ENCODE results near the gene RALGPS1. TPM values are rescaled to one million over a fixed set of nuclear protein-coding genes. Genes with fewer than 3 reads are reported as not detected.
"Not testable (repeated sequence)": the region's sequence is repeated elsewhere in the genome, so short reads cannot be mapped to it uniquely, and the experiment has no call there.

Gene RALGPS1
- total and polyA plus RNA-seq, 3 experiments from 2014 or later = 1.6 to 3.2 (median 2.4) TPM

- H3K36me3 Mint-ChIP-seq = peaks cover 0 to 7% (median 0%) of the 10 kb centered on the region in 3 donors
- no peaks in the 10 kb centered on the region for H3K4me1 ChIP-seq (ENCODE audit: insufficient read depth, low read length)
- H3K4me3 ChIP-seq (ENCODE audit: low read length) = no peak overlapping the region
- no peak overlapping the region for H3K27ac Mint-ChIP-seq
- H3K9me3 Mint-ChIP-seq = no peaks in the 10 kb centered on the region
- H3K36me3 ChIP-seq (ENCODE audit: insufficient read depth, low read length) = no peaks in the 10 kb centered on the region
- ChIA-PET CTCF (no interaction called here), POLR2A (no interaction called here)
- no peaks in the 10 kb centered on the region for H3K9me3 ChIP-seq (ENCODE audit: low read length)
- H3K27me3 ChIP-seq (ENCODE audit: insufficient read depth, low read length, poor library complexity, severe bottlenecking) = no peaks in the 10 kb centered on the region
- H3K4me1 Mint-ChIP-seq = peaks cover 0 to 7% (median 5%) of the 10 kb centered on the region in 3 donors
- no peak overlapping the region for H3K4me3 Mint-ChIP-seq
- DNase-seq = no peak
- peaks cover 0 to under 1% of the 10 kb centered on the region in 2 donors for H3K27me3 Mint-ChIP-seq
- H3K27ac ChIP-seq (ENCODE audit: low read depth, low read length) = no peak overlapping the region
Measured at GRCh38 chr9:127015921-127016512, 101.4 kb downstream of the RALGPS1 start.

GRCh38 chr9:127017979-127018378, 103.4 kb downstream of the RALGPS1 start:
- H3K4me3 Mint-ChIP-seq; H3K36me3 Mint-ChIP-seq; H3K27ac ChIP-seq (ENCODE audit: low read depth, low read length); H3K36me3 ChIP-seq (ENCODE audit: insufficient read depth, low read length); H3K4me1 Mint-ChIP-seq; POLR2A ChIA-PET; H3K9me3 ChIP-seq (ENCODE audit: low read length); H3K4me3 ChIP-seq (ENCODE audit: low read length); H3K9me3 Mint-ChIP-seq; H3K4me1 ChIP-seq (ENCODE audit: insufficient read depth, low read length); CTCF ChIA-PET; H3K27ac Mint-ChIP-seq; H3K27me3 Mint-ChIP-seq; DNase-seq; H3K27me3 ChIP-seq (ENCODE audit: insufficient read depth, low read length, poor library complexity, severe bottlenecking): not testable (repeated sequence)

GRCh38 chr9:127018935-127019334, 104.4 kb downstream of the RALGPS1 start:
- H3K9me3 ChIP-seq (ENCODE audit: low read length) = no peaks in the 10 kb centered on the region
- H3K4me3 ChIP-seq (ENCODE audit: low read length) = no peak overlapping the region
- H3K9me3 Mint-ChIP-seq = no peaks in the 10 kb centered on the region
- no peaks in the 10 kb centered on the region for H3K4me1 ChIP-seq (ENCODE audit: insufficient read depth, low read length)
- no peaks in the 10 kb centered on the region for H3K27me3 Mint-ChIP-seq
- peaks cover 0 to 7% (median 5%) of the 10 kb centered on the region in 3 donors for H3K4me1 Mint-ChIP-seq
- ChIA-PET CTCF (no interaction called here), POLR2A (no interaction called here)
- no peak overlapping the region for H3K4me3 Mint-ChIP-seq
- H3K36me3 Mint-ChIP-seq = peaks cover 0 to 3% (median 0%) of the 10 kb centered on the region in 3 donors
- no peak for DNase-seq
- no peaks in the 10 kb centered on the region for H3K27me3 ChIP-seq (ENCODE audit: insufficient read depth, low read length, poor library complexity, severe bottlenecking)
- no peaks in the 10 kb centered on the region for H3K36me3 ChIP-seq (ENCODE audit: insufficient read depth, low read length)
- H3K27ac ChIP-seq (ENCODE audit: low read depth, low read length) = no peak overlapping the region
- H3K27ac Mint-ChIP-seq = no peak overlapping the region

DNA sequence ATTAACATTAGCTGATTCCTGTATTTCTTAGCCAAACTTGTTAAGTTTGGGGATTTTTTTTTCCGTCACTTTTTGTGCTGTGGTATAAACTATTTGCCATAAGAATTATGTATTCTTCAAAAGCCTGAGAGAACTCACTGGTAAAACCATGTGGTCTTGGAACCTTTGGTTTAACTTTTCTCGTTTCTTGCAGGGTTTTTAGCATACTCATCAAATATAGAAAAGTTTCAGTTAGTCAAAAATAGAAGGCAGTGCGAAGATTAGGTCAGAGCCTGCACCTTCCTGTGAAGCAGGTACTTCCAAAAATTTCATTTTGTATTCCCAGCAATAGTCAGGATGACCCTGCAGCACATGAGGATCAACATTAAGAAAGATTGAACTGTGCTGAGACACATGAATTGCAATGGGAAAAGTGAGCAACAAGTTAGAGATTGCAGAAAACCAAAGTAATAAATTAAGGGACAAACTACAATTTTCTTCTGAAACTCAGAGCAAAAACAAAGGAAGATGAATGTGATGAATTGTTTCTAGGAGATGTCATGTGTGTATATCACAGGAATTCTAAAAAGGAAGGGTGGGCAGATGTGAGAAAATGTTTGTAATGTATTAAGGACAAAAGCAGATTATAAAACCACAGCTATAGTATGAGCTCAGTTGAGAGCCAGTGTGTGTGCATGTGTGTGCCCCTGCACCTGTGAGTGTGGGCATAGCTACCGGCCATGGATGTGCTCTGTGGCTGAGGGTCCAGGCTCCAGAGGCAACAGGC, 105.6 kb downstream of the RALGPS1 start:
- no peak for DNase-seq
- Histone ChIP-seq H3K4me1 (ENCODE audit: insufficient read depth, low read length) (no peaks in the 10 kb centered on the region), H3K9me3 (ENCODE audit: low read length) (no peaks in the 10 kb centered on the region), H3K27ac (ENCODE audit: low read depth, low read length) (no peak overlapping the region), H3K4me3 (ENCODE audit: low read length) (no peak overlapping the region), H3K27me3 (ENCODE audit: insufficient read depth, low read length, poor library complexity, severe bottlenecking) (no peaks in the 10 kb centered on the region), H3K36me3 (ENCODE audit: insufficient read depth, low read length) (no peaks in the 10 kb centered on the region)
- ChIA-PET POLR2A (no interaction called here), CTCF (no interaction called here)
- H3K4me3 Mint-ChIP-seq = no peak overlapping the region
- H3K27ac Mint-ChIP-seq = peak overlapping the region in 1 of 8 donors; percentile 30
- H3K36me3 Mint-ChIP-seq = peaks cover 0 to 11% (median 3%) of the 10 kb centered on the region in 3 donors
- H3K4me1 Mint-ChIP-seq = peaks cover 0 to 7% (median 5%) of the 10 kb centered on the region in 3 donors
- H3K27me3 Mint-ChIP-seq = no peaks in the 10 kb centered on the region
- H3K9me3 Mint-ChIP-seq = no peaks in the 10 kb centered on the region

- Histone ChIP-seq H3K4me3 (ENCODE audit: low read length) (no peak overlapping the region), H3K36me3 (ENCODE audit: insufficient read depth, low read length) (no peaks in the 10 kb centered on the region), H3K27ac (ENCODE audit: low read depth, low read length) (no peak overlapping the region), H3K4me1 (ENCODE audit: insufficient read depth, low read length) (no peaks in the 10 kb centered on the region), H3K9me3 (ENCODE audit: low read length) (no peaks in the 10 kb centered on the region), H3K27me3 (ENCODE audit: insufficient read depth, low read length, poor library complexity, severe bottlenecking) (no peaks in the 10 kb centered on the region)
- DNase-seq = no peak
- ChIA-PET CTCF (no interaction called here), POLR2A (no interaction called here)
- Mint-ChIP-seq H3K36me3 (peaks cover 0 to 11% (median 3%) of the 10 kb centered on the region in 3 donors), H3K9me3 (no peaks in the 10 kb centered on the region), H3K27me3 (no peaks in the 10 kb centered on the region), H3K27ac (peak overlapping the region in 1 of 8 donors; percentile 30), H3K4me3 (no peak overlapping the region), H3K4me1 (peaks cover 0 to 7% (median 5%) of the 10 kb centered on the region in 3 donors)
Measured at GRCh38 chr9:127020802-127021078, 106.2 kb downstream of the RALGPS1 start.

- Mint-ChIP-seq H3K4me1 (peaks cover 0 to 7% (median 5%) of the 10 kb centered on the region in 3 donors), H3K4me3 (no peak overlapping the region), H3K27ac (no peak overlapping the region), H3K9me3 (no peaks in the 10 kb centered on the region), H3K27me3 (no peaks in the 10 kb centered on the region), H3K36me3 (peaks cover 0 to 9% (median 3%) of the 10 kb centered on the region in 3 donors)
- H3K4me3 ChIP-seq (ENCODE audit: low read length) = no peak overlapping the region
- no peaks in the 10 kb centered on the region for H3K4me1 ChIP-seq (ENCODE audit: insufficient read depth, low read length)
- ChIA-PET CTCF (no interaction called here), POLR2A (no interaction called here)
- no peaks in the 10 kb centered on the region for H3K36me3 ChIP-seq (ENCODE audit: insufficient read depth, low read length)
- no peak overlapping the region for H3K27ac ChIP-seq (ENCODE audit: low read depth, low read length)
- DNase-seq = no peak
- H3K9me3 ChIP-seq (ENCODE audit: low read length) = no peaks in the 10 kb centered on the region
- no peaks in the 10 kb centered on the region for H3K27me3 ChIP-seq (ENCODE audit: insufficient read depth, low read length, poor library complexity, severe bottlenecking)
Measured at GRCh38 chr9:127021664-127022363, 107.2 kb downstream of the RALGPS1 start.

DNA sequence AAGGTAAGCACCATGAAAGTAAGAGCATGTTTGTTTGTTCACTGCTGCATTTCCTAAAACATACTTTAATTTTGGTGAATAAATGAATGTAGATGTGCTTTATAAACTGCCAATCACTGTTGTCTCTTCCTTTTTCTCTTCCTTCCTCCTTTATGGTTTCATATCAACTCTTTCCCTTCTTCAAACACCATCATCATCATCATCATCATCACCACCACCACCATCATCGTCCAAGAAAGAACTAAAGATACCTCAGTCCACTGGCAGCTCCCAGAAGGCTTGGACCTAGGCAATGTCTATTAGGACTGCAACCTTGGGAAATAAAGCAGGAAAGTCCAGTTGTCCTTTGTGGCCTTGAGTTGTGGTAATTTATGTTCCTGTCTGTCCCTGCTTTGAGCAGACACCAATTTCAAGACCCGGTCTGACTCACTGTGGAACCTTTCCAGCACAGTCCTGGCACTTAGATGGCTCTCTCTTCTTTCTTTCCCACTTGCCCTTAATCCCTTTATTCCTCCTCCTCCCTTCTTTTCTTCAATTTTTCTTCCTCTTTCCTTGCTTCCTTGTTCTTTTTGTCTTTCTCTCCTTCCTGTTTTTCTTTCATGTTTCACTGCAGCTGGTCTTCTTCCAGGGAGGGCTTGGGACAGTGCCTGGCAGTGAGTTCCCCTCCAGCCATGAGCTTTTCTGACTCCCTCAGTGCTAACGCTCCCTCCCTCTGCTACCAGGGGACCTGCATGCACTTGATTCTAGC, 108.5 kb downstream of the RALGPS1 start:
- peaks cover 0 to 7% (median 5%) of the 10 kb centered on the region in 3 donors for H3K4me1 Mint-ChIP-seq
- no peaks in the 10 kb centered on the region for H3K27me3 Mint-ChIP-seq
- Histone ChIP-seq H3K36me3 (ENCODE audit: insufficient read depth, low read length) (no peaks in the 10 kb centered on the region), H3K27ac (ENCODE audit: low read depth, low read length) (no peak overlapping the region), H3K4me1 (ENCODE audit: insufficient read depth, low read length) (no peaks in the 10 kb centered on the region), H3K27me3 (ENCODE audit: insufficient read depth, low read length, poor library complexity, severe bottlenecking) (no peaks in the 10 kb centered on the region), H3K9me3 (ENCODE audit: low read length) (no peaks in the 10 kb centered on the region), H3K4me3 (ENCODE audit: low read length) (no peak overlapping the region)
- H3K36me3 Mint-ChIP-seq = peaks cover 0 to 9% (median 3%) of the 10 kb centered on the region in 3 donors
- no peaks in the 10 kb centered on the region for H3K9me3 Mint-ChIP-seq
- DNase-seq = no peak
- peak overlapping the region in 3 of 8 donors; percentile 4 to 53 (median 4) for H3K27ac Mint-ChIP-seq
- H3K4me3 Mint-ChIP-seq = no peak overlapping the region
- ChIA-PET POLR2A (no interaction called here), CTCF (no interaction called here)

- H3K27ac Mint-ChIP-seq = no peak overlapping the region
- no peaks in the 10 kb centered on the region for H3K9me3 Mint-ChIP-seq
- Histone ChIP-seq H3K27ac (ENCODE audit: low read depth, low read length) (no peak overlapping the region), H3K4me3 (ENCODE audit: low read length) (no peak overlapping the region), H3K9me3 (ENCODE audit: low read length) (no peaks in the 10 kb centered on the region), H3K36me3 (ENCODE audit: insufficient read depth, low read length) (no peaks in the 10 kb centered on the region), H3K4me1 (ENCODE audit: insufficient read depth, low read length) (no peaks in the 10 kb centered on the region), H3K27me3 (ENCODE audit: insufficient read depth, low read length, poor library complexity, severe bottlenecking) (no peaks in the 10 kb centered on the region)
- peaks cover 0 to 7% (median 5%) of the 10 kb centered on the region in 3 donors for H3K4me1 Mint-ChIP-seq
- H3K36me3 Mint-ChIP-seq = peaks cover 0 to 9% (median 3%) of the 10 kb centered on the region in 3 donors
- ChIA-PET CTCF (no interaction called here), POLR2A (no interaction called here)
- H3K4me3 Mint-ChIP-seq = no peak overlapping the region
- no peaks in the 10 kb centered on the region for H3K27me3 Mint-ChIP-seq
- DNase-seq = no peak
Measured at GRCh38 chr9:127025042-127025441, 110.5 kb downstream of the RALGPS1 start.

All from CD8-positive, alpha-beta memory T cell (primary cell).